Left ventricle myocardium inferior (tissue), 1 donor: ENCODE measurements around the gene WRAP73. TPM values are rescaled to one million over a fixed set of nuclear protein-coding genes. Genes with fewer than 3 reads are reported as not detected.
A peak's percentile ranks its signal among the peaks of the same experiment; 100 is the strongest.

Source experiments
- DNase-seq: peaks from one replicate; pipeline ENCODE4 v3.0.0-alpha.2; 2020
- H3K27ac ChIP-seq: fragments of 200-600 bp; replicated peaks from 2 replicates; pipeline ENCODE4 v1.8.0; 2021
- H3K27me3 ChIP-seq: fragments of 200-600 bp; 2 replicates; pipeline ENCODE4 v1.8.0; 2021; ENCODE audit warnings: low read depth
- H3K36me3 ChIP-seq: fragments of 200-600 bp; 2 replicates; pipeline ENCODE4 v1.8.0; 2021
- H3K4me1 ChIP-seq: fragments of 200-600 bp; 2 replicates; pipeline ENCODE4 v1.8.0; 2021
- H3K4me3 ChIP-seq: fragments of 200-600 bp; 2 replicates; pipeline ENCODE4 v1.8.0; 2021; ENCODE audit warnings: mild to moderate bottlenecking, moderate library complexity
- H3K9me3 ChIP-seq: fragments of 200-600 bp; replicated peaks from 2 replicates; pipeline ENCODE4 v1.8.0; 2021
- intact Hi-C: fragments of 100-400 bp; cut with micrococcal nuclease; formaldehyde crosslinking; loops from one replicate; pipeline ENCODE4 v1.11.0; 2022
- total RNA-seq: library from RNA; stranded (reverse); fragmentation: NEBNext Ultra II Directional; extraction: Animal tissue kit (Norgen Biotek cat#: 25700); gene quantifications from one replicate; pipeline ENCODE4 v1.2.1, GENCODE V29; 2021
- TF ChIP-seq, protein P1 (sequence below): fragments of 200-600 bp; IDR thresholded peaks from 2 replicates; pipeline ENCODE4 v1.8.0; 2021; ENCODE audit warnings: antibody characterized with exemption, mild to moderate bottlenecking, borderline replicate concordance
- donor health status: DM: no; HTN: yes; CAD: no; lungs with severe emphysema.

Gene WRAP73
- total RNA-seq, 1 donor from 2014 or later: 12.7 TPM

- intact Hi-C loops: no loop called here
- H3K27ac ChIP-seq: no peak overlapping the region
- TF ChIP-seq, protein P1, sequence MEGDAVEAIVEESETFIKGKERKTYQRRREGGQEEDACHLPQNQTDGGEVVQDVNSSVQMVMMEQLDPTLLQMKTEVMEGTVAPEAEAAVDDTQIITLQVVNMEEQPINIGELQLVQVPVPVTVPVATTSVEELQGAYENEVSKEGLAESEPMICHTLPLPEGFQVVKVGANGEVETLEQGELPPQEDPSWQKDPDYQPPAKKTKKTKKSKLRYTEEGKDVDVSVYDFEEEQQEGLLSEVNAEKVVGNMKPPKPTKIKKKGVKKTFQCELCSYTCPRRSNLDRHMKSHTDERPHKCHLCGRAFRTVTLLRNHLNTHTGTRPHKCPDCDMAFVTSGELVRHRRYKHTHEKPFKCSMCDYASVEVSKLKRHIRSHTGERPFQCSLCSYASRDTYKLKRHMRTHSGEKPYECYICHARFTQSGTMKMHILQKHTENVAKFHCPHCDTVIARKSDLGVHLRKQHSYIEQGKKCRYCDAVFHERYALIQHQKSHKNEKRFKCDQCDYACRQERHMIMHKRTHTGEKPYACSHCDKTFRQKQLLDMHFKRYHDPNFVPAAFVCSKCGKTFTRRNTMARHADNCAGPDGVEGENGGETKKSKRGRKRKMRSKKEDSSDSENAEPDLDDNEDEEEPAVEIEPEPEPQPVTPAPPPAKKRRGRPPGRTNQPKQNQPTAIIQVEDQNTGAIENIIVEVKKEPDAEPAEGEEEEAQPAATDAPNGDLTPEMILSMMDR: no peak
- H3K4me3 ChIP-seq: no peak overlapping the region
- peaks cover 14% of the 10 kb centered on the region for H3K4me1 ChIP-seq
- DNase-seq: peak; percentile 2
- no peaks in the 10 kb centered on the region for H3K36me3 ChIP-seq
- H3K9me3 ChIP-seq: no peaks in the 10 kb centered on the region
- H3K27me3 ChIP-seq: peaks cover 42% of the 10 kb centered on the region
Observed at GRCh38 chr1:3672971-3673361, 23.1 kb upstream of the WRAP73 start.

GRCh38 chr1:3672231-3672970 lies 22.5 kb upstream of the WRAP73 start:
- TF ChIP-seq, protein P1: no peak
- H3K4me3 ChIP-seq: no peak overlapping the region
- peaks cover 42% of the 10 kb centered on the region for H3K27me3 ChIP-seq

DNA sequence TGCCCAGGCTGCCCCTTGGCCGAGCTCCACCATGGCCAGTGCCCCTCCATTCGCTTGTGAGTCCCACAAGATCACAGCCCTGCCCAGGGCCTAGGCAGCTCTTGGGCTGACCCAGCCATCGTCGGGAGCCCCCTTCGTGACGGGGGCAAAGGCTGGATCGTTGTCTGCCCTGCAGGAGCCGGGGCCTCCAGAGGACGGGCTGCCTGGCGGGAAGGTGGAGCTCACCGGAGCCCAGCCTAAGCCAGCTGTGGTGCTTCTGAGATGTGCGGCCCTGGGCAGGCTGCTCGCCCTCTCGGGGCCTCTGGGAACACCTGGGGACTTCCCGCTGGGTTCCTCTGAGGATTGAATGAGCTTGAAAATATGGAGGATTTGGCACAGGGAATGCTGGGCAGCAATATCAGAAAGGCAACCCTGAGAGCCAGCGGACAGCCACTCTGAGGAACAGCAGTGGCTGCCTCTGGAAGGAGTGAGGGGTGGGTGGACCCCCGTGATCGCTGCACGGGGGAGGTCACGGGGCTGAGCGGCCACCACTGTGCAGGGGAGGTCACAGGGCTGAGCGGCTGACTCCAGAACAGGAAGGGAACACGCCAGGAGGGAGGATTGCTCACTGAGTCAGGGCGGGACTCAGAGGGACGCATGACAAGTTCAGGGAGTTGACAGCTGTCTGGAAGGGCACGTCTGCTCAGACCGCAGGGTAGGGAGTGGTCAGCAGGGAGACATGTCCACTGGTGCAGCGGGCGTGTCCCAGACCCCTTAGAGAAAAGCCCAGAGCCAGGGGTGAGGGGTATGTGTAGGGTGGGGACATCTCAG lies 21.7 kb upstream of the WRAP73 start:
- Histone ChIP-seq H3K9me3 (no peaks in the 10 kb centered on the region), H3K4me1 (peaks cover 14% of the 10 kb centered on the region), H3K27ac (no peak overlapping the region), H3K4me3 (no peak overlapping the region), H3K27me3 (peaks cover 42% of the 10 kb centered on the region), H3K36me3 (no peaks in the 10 kb centered on the region)
- DNase-seq: peak; percentile 10
- TF ChIP-seq, protein P1: no peak
- intact Hi-C loops: no loop called here

More at GRCh38 chr1:3672231-3672970, 22.5 kb upstream of the WRAP73 start:
- no peak overlapping the region for H3K27ac ChIP-seq
- peak; percentile 5 for DNase-seq
- no peaks in the 10 kb centered on the region for H3K36me3 ChIP-seq
- intact Hi-C loops: no loop called here
- H3K9me3 ChIP-seq: no peaks in the 10 kb centered on the region
- peaks cover 14% of the 10 kb centered on the region for H3K4me1 ChIP-seq

DNA sequence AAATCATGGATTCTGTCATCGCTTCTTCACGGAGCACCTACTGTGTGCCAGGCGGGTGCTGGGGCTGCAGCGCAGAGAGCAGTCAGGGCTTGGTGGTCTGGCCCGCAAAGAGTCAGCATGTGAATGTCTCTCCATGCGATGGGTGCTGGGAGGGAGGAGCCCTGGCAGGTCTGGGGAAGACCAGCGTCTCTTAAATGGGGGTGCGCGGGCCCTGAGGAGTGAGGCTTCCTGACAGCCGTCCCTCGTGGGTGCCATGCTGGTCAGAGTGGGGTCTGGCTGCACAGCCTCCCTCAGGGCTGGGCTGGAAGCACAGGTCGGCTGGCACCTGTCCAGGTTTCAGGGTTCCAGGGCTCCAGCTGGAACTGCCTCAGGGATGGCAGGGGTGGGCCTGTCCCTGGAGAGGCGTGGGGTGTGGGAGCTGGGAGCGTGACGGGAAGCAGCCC lies 20.9 kb upstream of the WRAP73 start:
- H3K4me3 ChIP-seq: no peak overlapping the region
- intact Hi-C loops: no loop called here
- DNase-seq: peak; percentile 12
- H3K9me3 ChIP-seq: no peaks in the 10 kb centered on the region
- TF ChIP-seq, protein P1: no peak
- peaks cover 14% of the 10 kb centered on the region for H3K4me1 ChIP-seq
- no peaks in the 10 kb centered on the region for H3K36me3 ChIP-seq
- peaks cover 42% of the 10 kb centered on the region for H3K27me3 ChIP-seq
- no peak overlapping the region for H3K27ac ChIP-seq

DNA sequence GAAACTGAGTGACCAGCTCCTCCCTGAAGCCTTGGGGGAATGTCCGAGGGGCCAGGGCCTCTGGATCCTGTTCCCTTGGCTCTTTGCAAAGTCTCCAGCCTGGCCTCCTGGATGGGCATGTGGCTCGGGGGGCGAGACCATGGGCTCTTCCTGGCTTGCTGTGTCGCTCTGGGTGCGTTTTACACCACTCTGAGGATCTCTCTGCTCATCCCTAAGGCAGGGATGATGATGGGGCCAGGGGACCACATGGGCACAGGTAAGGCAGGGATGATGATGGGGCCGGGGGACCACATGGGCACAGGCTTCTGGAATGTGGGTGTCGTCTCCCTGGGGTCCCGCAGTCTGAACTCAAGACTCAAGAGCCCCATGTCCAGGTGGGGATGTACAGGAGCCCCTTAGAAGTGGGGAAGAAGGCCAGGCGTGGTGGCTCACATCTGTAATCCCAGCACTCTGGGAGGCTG lies 20.1 kb upstream of the WRAP73 start:
- TF ChIP-seq, protein P1: no peak
- intact Hi-C loops: no loop called here

More for the DNA sequence above, 20.1 kb upstream of the WRAP73 start:
- no peak overlapping the region for H3K4me3 ChIP-seq
- no peaks in the 10 kb centered on the region for H3K9me3 ChIP-seq
- no peaks in the 10 kb centered on the region for H3K36me3 ChIP-seq
- peaks cover 14% of the 10 kb centered on the region for H3K4me1 ChIP-seq
- DNase-seq: peak; percentile 1
- H3K27ac ChIP-seq: no peak overlapping the region
- H3K27me3 ChIP-seq: peaks cover 42% of the 10 kb centered on the region
